Measurements from ENCODE around the gene CHAF1B.

CHAF1B gene

DNA sequence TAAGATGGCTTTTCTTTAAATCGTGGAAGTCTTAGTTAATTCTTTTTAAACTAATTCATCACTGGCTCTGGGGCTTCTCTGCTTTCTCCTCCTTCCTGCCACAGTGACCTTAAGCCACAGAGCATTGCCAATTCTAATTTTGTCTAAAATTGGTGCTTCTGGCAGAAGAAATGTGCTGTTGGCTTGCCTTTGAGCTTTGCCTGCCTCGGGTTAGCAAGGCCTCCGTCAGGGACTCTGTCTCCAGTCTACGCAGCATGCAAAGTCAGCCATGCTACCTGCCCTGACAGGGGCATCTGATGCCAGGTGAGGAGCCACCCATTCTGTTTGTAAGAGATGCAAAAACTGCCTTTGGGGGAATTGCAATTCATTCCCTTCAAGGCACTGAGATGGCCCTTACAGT, 69.5 kb downstream of the CHAF1B start:
- H3K4me1 Mint-ChIP-seq (ENCODE audit: low read depth) = no peaks in the 10 kb centered on the region
- peaks cover 2% of the 10 kb centered on the region for H3K36me3 Mint-ChIP-seq
- H3K27ac Mint-ChIP-seq = no peak overlapping the region
- H3K9me3 Mint-ChIP-seq (ENCODE audit: low read depth) = no peaks in the 10 kb centered on the region
- H3K27me3 Mint-ChIP-seq = no peaks in the 10 kb centered on the region
- H3K4me3 Mint-ChIP-seq = no peak overlapping the region

DNA sequence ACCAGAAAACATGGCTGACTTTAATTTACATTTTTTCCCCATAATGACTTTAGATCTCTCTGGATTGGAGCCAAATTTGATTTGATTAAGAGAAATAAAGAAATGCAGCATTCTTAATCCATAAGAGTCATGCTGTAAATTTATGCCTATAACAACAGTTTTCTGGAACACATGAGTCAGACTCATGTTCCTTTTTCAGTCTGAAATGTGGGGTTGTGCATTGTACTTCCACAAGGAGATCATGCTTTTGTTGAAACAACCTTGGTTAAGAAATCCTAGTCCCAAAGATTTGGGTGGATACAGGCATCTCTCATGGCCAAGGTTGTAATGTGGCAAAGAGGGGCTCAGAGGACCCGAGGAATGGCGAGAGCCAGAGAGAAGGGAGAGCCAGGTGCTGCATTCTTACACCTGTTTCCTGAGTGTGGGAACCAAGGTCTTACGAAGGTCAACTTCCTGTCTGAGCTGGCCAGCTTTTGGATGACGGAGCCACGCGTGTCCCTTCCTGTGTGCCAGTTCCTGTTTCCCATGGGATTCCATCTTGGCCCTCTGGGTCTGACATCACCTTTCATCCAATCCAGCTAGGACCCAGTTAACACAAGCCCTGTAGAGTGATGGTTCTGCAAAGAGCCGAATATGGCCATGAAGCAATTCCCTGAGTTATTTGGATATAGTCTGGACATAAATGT, 71.7 kb downstream of the CHAF1B start:
- Mint-ChIP-seq H3K36me3 (peaks cover 2% of the 10 kb centered on the region), H3K4me1 (ENCODE audit: low read depth) (no peaks in the 10 kb centered on the region), H3K27me3 (no peaks in the 10 kb centered on the region), H3K27ac (no peak overlapping the region), H3K9me3 (ENCODE audit: low read depth) (no peaks in the 10 kb centered on the region), H3K4me3 (no peak overlapping the region)

- no peak overlapping the region for H3K27ac Mint-ChIP-seq
- no peaks in the 10 kb centered on the region for H3K9me3 Mint-ChIP-seq (ENCODE audit: low read depth)
- no peaks in the 10 kb centered on the region for H3K4me1 Mint-ChIP-seq (ENCODE audit: low read depth)
- no peaks in the 10 kb centered on the region for H3K36me3 Mint-ChIP-seq
- no peak overlapping the region for H3K4me3 Mint-ChIP-seq
- H3K27me3 Mint-ChIP-seq = no peaks in the 10 kb centered on the region
Measured at GRCh38 chr21:36459098-36459497, 73.9 kb downstream of the CHAF1B start.

GRCh38 chr21:36460866-36461265, 75.7 kb downstream of the CHAF1B start:
- Mint-ChIP-seq H3K27ac (no peak overlapping the region), H3K9me3 (ENCODE audit: low read depth) (no peaks in the 10 kb centered on the region), H3K4me3 (no peak overlapping the region), H3K4me1 (ENCODE audit: low read depth) (no peaks in the 10 kb centered on the region), H3K36me3 (no peaks in the 10 kb centered on the region), H3K27me3 (no peaks in the 10 kb centered on the region)

DNA sequence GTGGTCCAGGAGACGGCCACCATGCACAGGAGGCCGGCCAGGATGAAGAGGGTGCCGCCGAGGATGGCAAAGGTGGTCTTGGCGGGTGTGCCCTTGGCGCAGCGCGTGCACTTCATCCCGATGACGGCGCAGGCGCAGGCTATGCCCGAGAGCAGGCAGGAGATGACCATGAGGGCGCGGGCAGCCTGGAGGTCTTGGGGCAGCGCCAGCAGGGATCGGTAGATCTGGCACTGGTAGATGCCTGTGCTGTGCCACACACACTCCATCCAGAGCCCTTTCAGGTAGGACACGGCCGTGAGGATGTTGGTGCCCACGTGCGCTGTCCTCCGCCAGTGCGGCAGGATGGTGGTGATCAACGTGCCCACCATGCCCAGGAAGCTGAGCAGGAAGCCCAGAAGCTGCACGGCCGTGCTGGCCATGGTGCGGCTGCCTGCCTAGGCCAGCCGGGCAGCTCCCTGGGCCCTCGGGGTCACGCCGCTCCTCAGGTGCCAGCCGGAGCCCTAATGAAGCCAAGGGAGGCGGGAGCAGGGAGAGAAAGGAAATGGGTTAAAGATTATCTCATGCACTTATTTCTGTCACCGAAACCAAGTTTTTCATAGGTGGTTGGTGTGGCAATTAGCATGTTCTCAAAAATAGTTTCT, 76.2 kb downstream of the CHAF1B start:
- no peaks in the 10 kb centered on the region for H3K4me1 Mint-ChIP-seq (ENCODE audit: low read depth)
- H3K27ac Mint-ChIP-seq = no peak overlapping the region
- H3K4me3 Mint-ChIP-seq = no peak overlapping the region
- no peaks in the 10 kb centered on the region for H3K36me3 Mint-ChIP-seq
- H3K9me3 Mint-ChIP-seq (ENCODE audit: low read depth) = no peaks in the 10 kb centered on the region
- no peaks in the 10 kb centered on the region for H3K27me3 Mint-ChIP-seq

- no peak overlapping the region for H3K27ac Mint-ChIP-seq
- no peaks in the 10 kb centered on the region for H3K9me3 Mint-ChIP-seq (ENCODE audit: low read depth)
- H3K36me3 Mint-ChIP-seq = no peaks in the 10 kb centered on the region
- no peaks in the 10 kb centered on the region for H3K4me1 Mint-ChIP-seq (ENCODE audit: low read depth)
- no peak overlapping the region for H3K4me3 Mint-ChIP-seq
- no peaks in the 10 kb centered on the region for H3K27me3 Mint-ChIP-seq
Measured at GRCh38 chr21:36461918-36462486, 76.8 kb downstream of the CHAF1B start.

- no peaks in the 10 kb centered on the region for H3K27me3 Mint-ChIP-seq
- H3K4me1 Mint-ChIP-seq (ENCODE audit: low read depth) = no peaks in the 10 kb centered on the region
- no peaks in the 10 kb centered on the region for H3K9me3 Mint-ChIP-seq (ENCODE audit: low read depth)
- H3K27ac Mint-ChIP-seq = no peak overlapping the region
- H3K36me3 Mint-ChIP-seq = no peaks in the 10 kb centered on the region
- H3K4me3 Mint-ChIP-seq = no peak overlapping the region
Measured at GRCh38 chr21:36463204-36463603, 78.0 kb downstream of the CHAF1B start.

GRCh38 chr21:36463991-36464390, 78.8 kb downstream of the CHAF1B start:
- Mint-ChIP-seq H3K4me3 (no peak overlapping the region), H3K27ac (no peak overlapping the region), H3K4me1 (ENCODE audit: low read depth) (no peaks in the 10 kb centered on the region), H3K27me3 (no peaks in the 10 kb centered on the region), H3K36me3 (no peaks in the 10 kb centered on the region), H3K9me3 (ENCODE audit: low read depth) (no peaks in the 10 kb centered on the region)

DNA sequence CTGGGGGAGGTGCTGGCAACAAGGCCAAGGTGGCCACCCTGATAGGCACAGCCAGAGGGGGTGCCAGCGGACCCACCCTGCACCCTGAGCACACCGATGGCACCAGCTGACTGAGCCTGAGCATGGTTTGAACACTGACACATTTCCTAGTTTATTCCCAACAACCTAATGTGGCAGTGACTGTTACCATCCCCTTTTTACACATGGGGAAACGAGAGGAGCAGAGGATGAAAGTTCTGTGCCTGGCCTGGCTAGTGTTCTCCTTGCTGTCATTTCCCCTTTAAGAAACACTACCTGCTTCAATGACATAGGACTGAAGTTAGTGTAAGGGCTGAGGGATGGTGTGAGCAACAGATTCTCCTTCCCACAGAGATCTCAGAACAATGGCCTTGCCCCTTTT, 79.4 kb downstream of the CHAF1B start:
- no peaks in the 10 kb centered on the region for H3K27me3 Mint-ChIP-seq
- no peaks in the 10 kb centered on the region for H3K9me3 Mint-ChIP-seq (ENCODE audit: low read depth)
- H3K4me3 Mint-ChIP-seq = no peak overlapping the region
- H3K4me1 Mint-ChIP-seq (ENCODE audit: low read depth) = no peaks in the 10 kb centered on the region
- no peak overlapping the region for H3K27ac Mint-ChIP-seq
- H3K36me3 Mint-ChIP-seq = no peaks in the 10 kb centered on the region

DNA sequence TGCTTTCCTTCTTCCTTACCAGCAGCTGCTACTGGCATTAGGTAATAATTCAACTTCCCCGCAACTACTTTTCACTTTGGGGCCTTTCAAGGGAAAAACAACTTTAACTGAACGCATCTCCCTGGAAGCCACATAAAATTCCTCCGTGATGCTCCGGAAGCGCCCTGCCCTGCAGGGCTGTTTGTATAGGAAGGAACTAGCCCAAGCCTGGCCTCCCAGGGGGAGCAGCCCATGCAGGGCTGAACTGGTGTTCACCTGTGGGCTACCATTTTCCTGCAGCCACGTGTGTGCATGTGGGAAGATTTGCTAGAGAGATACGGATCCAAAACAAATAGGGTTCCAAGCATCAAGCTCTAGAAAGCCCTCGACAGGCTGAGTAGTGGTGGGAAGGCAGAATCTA, 80.3 kb downstream of the CHAF1B start:
- no peaks in the 10 kb centered on the region for H3K9me3 Mint-ChIP-seq (ENCODE audit: low read depth)
- no peaks in the 10 kb centered on the region for H3K36me3 Mint-ChIP-seq
- no peak overlapping the region for H3K27ac Mint-ChIP-seq
- no peaks in the 10 kb centered on the region for H3K4me1 Mint-ChIP-seq (ENCODE audit: low read depth)
- no peak overlapping the region for H3K4me3 Mint-ChIP-seq
- H3K27me3 Mint-ChIP-seq = no peaks in the 10 kb centered on the region

GRCh38 chr21:36466061-36466511, 80.9 kb downstream of the CHAF1B start:
- H3K4me1 Mint-ChIP-seq (ENCODE audit: low read depth) = no peaks in the 10 kb centered on the region
- H3K27ac Mint-ChIP-seq = no peak overlapping the region
- no peaks in the 10 kb centered on the region for H3K27me3 Mint-ChIP-seq
- H3K4me3 Mint-ChIP-seq = no peak overlapping the region
- H3K36me3 Mint-ChIP-seq = peaks cover 2% of the 10 kb centered on the region
- H3K9me3 Mint-ChIP-seq (ENCODE audit: low read depth) = no peaks in the 10 kb centered on the region

Measured in activated naive CD8-positive, alpha-beta T cell (primary cell).